ENCODE data around the gene BABAM2.

The BABAM2 gene

DNA sequence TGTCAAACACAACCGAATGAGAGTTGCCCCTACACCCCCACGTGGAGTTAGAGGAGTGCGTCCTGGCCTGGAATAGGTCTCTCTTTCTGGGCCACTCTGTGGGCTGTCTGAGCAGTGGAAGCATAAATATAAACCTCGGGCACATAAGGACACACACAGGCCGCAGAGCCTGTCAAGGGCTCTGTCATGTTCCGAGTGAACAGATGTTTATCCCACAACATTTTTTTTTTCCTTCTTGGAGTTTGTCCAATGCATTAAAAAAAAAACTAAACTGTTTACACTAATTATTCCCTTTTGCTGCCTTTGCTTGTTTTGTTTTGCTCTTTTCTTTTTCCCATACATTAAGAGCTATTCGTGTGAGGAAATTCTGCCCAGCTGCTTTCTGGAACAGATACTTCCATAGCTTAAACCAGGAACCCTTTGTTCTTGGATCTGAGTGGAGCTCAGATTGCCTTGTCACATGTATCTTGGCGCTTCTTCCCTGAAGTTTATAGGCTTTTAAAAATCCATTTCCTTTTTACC lies 273.8 kb downstream of the BABAM2 start:
- Histone ChIP-seq H2AFZ (ENCODE audit: low read length) (no peak overlapping the region), H3K9me3 (replicated peaks; ENCODE audit: insufficient read depth, low read length) (no peaks in the 10 kb centered on the region), H3K9me2 (replicated peaks; ENCODE audit: insufficient read depth, low read length) (no peaks in the 10 kb centered on the region), H3K27me3 (replicated peaks; ENCODE audit: insufficient read depth, low read length) (no peaks in the 10 kb centered on the region), H3K79me2 (ENCODE audit: low read length) (no peaks in the 10 kb centered on the region), H4K20me1 (ENCODE audit: insufficient read depth, low read length) (no peaks in the 10 kb centered on the region), H3K4me1 (ENCODE audit: low read length) (no peaks in the 10 kb centered on the region), H3K27ac (ENCODE audit: low read length) (no peak overlapping the region), H3K4me2 (ENCODE audit: low read depth, low read length) (no peak overlapping the region), H3K36me3 (replicated peaks; ENCODE audit: insufficient read depth, low read length) (no peaks in the 10 kb centered on the region), H3K9ac (ENCODE audit: low read length) (no peak overlapping the region), H3K4me3 (ENCODE audit: low read length) (no peak overlapping the region), H3F3A (ENCODE audit: insufficient read depth, low read length) (no peaks in the 10 kb centered on the region)
- TF ChIP-seq EZH2phosphoT487 (IDR thresholded peaks at IDR 0.05; ENCODE audit: low read length) (no peak), EZH2 (optimal IDR thresholded peaks at IDR 0.05; ENCODE audit: low read depth, low read length) (no peak)
- TF ChIP-seq, protein P1, sequence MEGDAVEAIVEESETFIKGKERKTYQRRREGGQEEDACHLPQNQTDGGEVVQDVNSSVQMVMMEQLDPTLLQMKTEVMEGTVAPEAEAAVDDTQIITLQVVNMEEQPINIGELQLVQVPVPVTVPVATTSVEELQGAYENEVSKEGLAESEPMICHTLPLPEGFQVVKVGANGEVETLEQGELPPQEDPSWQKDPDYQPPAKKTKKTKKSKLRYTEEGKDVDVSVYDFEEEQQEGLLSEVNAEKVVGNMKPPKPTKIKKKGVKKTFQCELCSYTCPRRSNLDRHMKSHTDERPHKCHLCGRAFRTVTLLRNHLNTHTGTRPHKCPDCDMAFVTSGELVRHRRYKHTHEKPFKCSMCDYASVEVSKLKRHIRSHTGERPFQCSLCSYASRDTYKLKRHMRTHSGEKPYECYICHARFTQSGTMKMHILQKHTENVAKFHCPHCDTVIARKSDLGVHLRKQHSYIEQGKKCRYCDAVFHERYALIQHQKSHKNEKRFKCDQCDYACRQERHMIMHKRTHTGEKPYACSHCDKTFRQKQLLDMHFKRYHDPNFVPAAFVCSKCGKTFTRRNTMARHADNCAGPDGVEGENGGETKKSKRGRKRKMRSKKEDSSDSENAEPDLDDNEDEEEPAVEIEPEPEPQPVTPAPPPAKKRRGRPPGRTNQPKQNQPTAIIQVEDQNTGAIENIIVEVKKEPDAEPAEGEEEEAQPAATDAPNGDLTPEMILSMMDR (IDR thresholded peaks at IDR 0.05; ENCODE audit: low read length), result no peak
- no peak for DNase-seq

DNA sequence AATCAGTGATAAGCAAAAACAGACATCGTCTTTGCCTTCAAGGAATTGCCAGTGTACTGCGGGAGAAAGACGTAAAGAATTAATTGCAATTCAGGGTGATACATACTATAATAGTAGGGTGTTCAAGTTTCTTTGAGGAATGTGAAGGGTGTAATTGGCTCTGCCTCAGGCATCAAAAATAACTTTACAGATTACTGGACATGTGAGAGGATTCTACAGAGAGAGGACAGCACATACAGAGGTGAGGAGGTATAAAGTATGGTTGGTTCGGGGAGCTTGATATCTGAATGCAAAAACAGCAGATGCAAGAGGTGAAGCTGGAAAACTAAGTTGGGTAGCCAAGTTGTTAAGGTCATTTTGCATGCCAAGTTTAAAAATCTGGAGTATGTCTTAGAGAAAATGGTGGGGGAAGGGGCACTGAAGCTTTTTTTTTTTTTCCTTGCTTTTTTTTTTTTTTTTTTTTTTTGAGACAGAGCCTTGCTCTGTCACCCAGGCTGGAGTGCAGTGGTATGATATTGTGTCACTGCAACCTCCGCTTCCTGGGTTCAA lies 274.6 kb downstream of the BABAM2 start:
- H3K27ac ChIP-seq (ENCODE audit: low read length), result no peak overlapping the region
- no peaks in the 10 kb centered on the region for H3K9me3 ChIP-seq (replicated peaks; ENCODE audit: insufficient read depth, low read length)
- no peak overlapping the region for H3K9ac ChIP-seq (ENCODE audit: low read length)
- DNase-seq, result no peak
- TF ChIP-seq EZH2 (optimal IDR thresholded peaks at IDR 0.05; ENCODE audit: low read depth, low read length) (no peak), EZH2phosphoT487 (IDR thresholded peaks at IDR 0.05; ENCODE audit: low read length) (no peak)
- TF ChIP-seq, protein P1 (IDR thresholded peaks at IDR 0.05; ENCODE audit: low read length), result no peak
- H4K20me1 ChIP-seq (ENCODE audit: insufficient read depth, low read length), result no peaks in the 10 kb centered on the region
- H3K4me2 ChIP-seq (ENCODE audit: low read depth, low read length), result no peak overlapping the region
- H3K27me3 ChIP-seq (replicated peaks; ENCODE audit: insufficient read depth, low read length), result no peaks in the 10 kb centered on the region
- no peaks in the 10 kb centered on the region for H3F3A ChIP-seq (ENCODE audit: insufficient read depth, low read length)
- H3K4me3 ChIP-seq (ENCODE audit: low read length), result no peak overlapping the region
- H3K36me3 ChIP-seq (replicated peaks; ENCODE audit: insufficient read depth, low read length), result no peaks in the 10 kb centered on the region
- no peaks in the 10 kb centered on the region for H3K9me2 ChIP-seq (replicated peaks; ENCODE audit: insufficient read depth, low read length)
- H3K79me2 ChIP-seq (ENCODE audit: low read length), result no peaks in the 10 kb centered on the region
- no peaks in the 10 kb centered on the region for H3K4me1 ChIP-seq (ENCODE audit: low read length)
- no peak overlapping the region for H2AFZ ChIP-seq (ENCODE audit: low read length)

DNA sequence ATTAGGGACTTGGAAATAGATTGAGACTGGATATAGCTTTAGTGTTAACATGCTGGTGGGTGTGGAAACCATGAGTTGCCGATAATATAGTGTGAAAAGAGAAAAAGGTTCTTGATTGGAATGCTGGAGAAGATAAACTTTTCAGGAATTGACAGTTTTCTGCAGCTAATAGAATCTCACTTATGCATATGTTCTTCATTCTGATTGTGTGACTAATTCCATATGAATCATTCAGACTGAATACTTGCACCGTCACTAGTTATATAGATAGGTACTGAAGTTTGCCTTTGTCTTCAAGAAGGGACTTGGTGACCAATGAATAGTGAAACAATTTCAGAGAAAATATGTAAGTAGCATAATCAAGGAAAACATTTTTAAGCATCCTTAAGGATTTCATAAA lies 276.4 kb downstream of the BABAM2 start:
- H4K20me1 ChIP-seq (ENCODE audit: insufficient read depth, low read length), result no peaks in the 10 kb centered on the region
- H3K4me3 ChIP-seq (ENCODE audit: low read length), result no peak overlapping the region
- TF ChIP-seq, protein P1 (IDR thresholded peaks at IDR 0.05; ENCODE audit: low read length), result no peak
- TF ChIP-seq EZH2 (optimal IDR thresholded peaks at IDR 0.05; ENCODE audit: low read depth, low read length), result no peak
- TF ChIP-seq EZH2phosphoT487 (IDR thresholded peaks at IDR 0.05; ENCODE audit: low read length), result no peak
- no peak overlapping the region for H2AFZ ChIP-seq (ENCODE audit: low read length)
- H3K36me3 ChIP-seq (replicated peaks; ENCODE audit: insufficient read depth, low read length), result no peaks in the 10 kb centered on the region
- no peak for DNase-seq
- no peak overlapping the region for H3K9ac ChIP-seq (ENCODE audit: low read length)
- H3K27me3 ChIP-seq (replicated peaks; ENCODE audit: insufficient read depth, low read length), result no peaks in the 10 kb centered on the region
- H3F3A ChIP-seq (ENCODE audit: insufficient read depth, low read length), result no peaks in the 10 kb centered on the region
- H3K79me2 ChIP-seq (ENCODE audit: low read length), result no peaks in the 10 kb centered on the region
- H3K4me1 ChIP-seq (ENCODE audit: low read length), result no peaks in the 10 kb centered on the region
- H3K27ac ChIP-seq (ENCODE audit: low read length), result no peak overlapping the region
- no peaks in the 10 kb centered on the region for H3K9me3 ChIP-seq (replicated peaks; ENCODE audit: insufficient read depth, low read length)
- no peak overlapping the region for H3K4me2 ChIP-seq (ENCODE audit: low read depth, low read length)
- H3K9me2 ChIP-seq (replicated peaks; ENCODE audit: insufficient read depth, low read length), result no peaks in the 10 kb centered on the region
